HG03432 (cell line): ENCODE results near the gene ENO1.
"Not testable (repeated sequence)": the region's sequence is repeated elsewhere in the genome, so short reads cannot be mapped to it uniquely, and the experiment has no call there.

Experiments used
- ATAC-seq: cut with Tn5 transposase; IDR thresholded peaks from one replicate; pipeline ENCODE4 v1.9.1; 2021; ENCODE audit warnings: mild to moderate bottlenecking, moderate library complexity; ENCODE audit not compliant: unreplicated experiment

ENO1 gene

GRCh38 chr1:8878448-8878697 is at the start of gene ENO1:
TSS of gene ENO1 (minus strand) at chr1:8878686. CDS start at chr1:8874908, 3,778 bp downstream.
- ATAC-seq, result no peak

- no peak for ATAC-seq
These were observed 48.5 kb upstream of the ENO1 start for GRCh38 chr1:8926707-8927694.

- no peak for ATAC-seq
These were observed 47.5 kb upstream of the ENO1 start for GRCh38 chr1:8925960-8926359.

GRCh38 chr1:8925406-8925805 is 46.9 kb upstream of the ENO1 start:
- ATAC-seq, result no peak

- no peak for ATAC-seq
These were observed 44.5 kb upstream of the ENO1 start for GRCh38 chr1:8922962-8923361.

GRCh38 chr1:8917536-8917935 is 39.0 kb upstream of the ENO1 start:
- ATAC-seq, result not testable (repeated sequence)

GRCh38 chr1:8915446-8915845 is 37.0 kb upstream of the ENO1 start:
- no peak for ATAC-seq

GRCh38 chr1:8914466-8914865 is 36.0 kb upstream of the ENO1 start:
- no peak for ATAC-seq

GRCh38 chr1:8913457-8913856 is 35.0 kb upstream of the ENO1 start:
- no peak for ATAC-seq

- ATAC-seq, result no peak
These were observed 33.2 kb upstream of the ENO1 start for GRCh38 chr1:8911416-8912309.

- ATAC-seq, result no peak
These were observed 32.4 kb upstream of the ENO1 start for GRCh38 chr1:8910914-8911313.

- ATAC-seq, result no peak
These were observed 31.8 kb upstream of the ENO1 start for GRCh38 chr1:8910331-8910730.

GRCh38 chr1:8908388-8909151 is 30.1 kb upstream of the ENO1 start:
- ATAC-seq, result no peak

- no peak for ATAC-seq
These were observed 27.2 kb upstream of the ENO1 start for GRCh38 chr1:8905582-8906191.

GRCh38 chr1:8903908-8904650 is 25.6 kb upstream of the ENO1 start:
- no peak for ATAC-seq

GRCh38 chr1:8903410-8903809 is 24.9 kb upstream of the ENO1 start:
- no peak for ATAC-seq

- no peak for ATAC-seq
These were observed 24.3 kb upstream of the ENO1 start for GRCh38 chr1:8902765-8903164.

GRCh38 chr1:8900684-8901083 is 22.2 kb upstream of the ENO1 start:
- not testable (repeated sequence) for ATAC-seq

- no peak for ATAC-seq
These were observed 20.6 kb upstream of the ENO1 start for GRCh38 chr1:8899046-8899445.

GRCh38 chr1:8898418-8898817 is 19.9 kb upstream of the ENO1 start:
- ATAC-seq, result not testable (repeated sequence)
